Measurements from ENCODE around the gene ZNF383.

ZNF383 gene

DNA sequence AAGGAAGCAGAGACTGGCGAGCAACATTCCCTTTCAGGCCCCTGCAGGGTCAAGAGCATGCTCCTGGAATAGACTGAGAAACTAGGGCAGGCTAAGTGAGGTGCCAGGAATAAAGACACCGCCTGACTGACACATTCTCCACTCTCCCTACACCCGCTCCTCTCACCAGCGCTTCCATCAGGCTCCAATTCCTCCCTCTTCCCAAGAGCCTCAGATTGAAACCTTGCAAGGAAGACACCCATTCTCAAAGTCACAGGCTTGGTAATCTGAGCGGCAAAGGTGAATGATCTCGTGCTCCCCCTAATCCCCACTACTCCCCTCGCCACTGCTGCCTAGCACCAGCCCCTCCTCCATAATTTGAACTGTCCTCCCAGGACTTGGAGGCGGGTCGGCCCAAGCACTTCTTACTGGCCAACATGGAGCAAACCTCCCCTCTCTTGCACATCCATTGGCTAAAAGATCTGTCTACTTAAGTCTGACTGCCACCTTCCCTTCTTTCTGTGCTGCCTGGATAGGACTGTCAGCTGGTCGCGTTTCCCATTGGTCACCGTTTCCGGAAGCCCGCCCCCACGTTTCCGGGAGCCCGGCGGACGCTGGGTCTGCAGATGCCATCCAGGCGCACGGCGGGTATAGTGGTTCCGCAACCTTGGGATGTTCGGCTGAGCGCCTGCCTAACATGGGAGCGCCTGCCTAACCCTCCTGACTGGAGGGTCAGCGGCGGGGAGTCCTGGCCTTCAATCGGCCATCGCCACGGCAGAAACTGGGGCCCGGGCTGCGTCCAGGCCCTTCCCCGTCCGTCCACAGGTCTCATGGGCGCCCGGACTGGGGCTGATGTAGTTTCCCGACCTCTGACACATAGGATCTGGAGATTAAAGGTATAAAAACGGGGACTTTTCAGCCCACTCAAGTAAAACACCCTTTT lies 33.6 kb downstream of the ZNF383 start (continued):
- TF ChIP-seq ZNF670 (tag by site-specific recombination; IDR thresholded peaks at IDR 0.05; ENCODE audit: low read depth), result no peak
- TF ChIP-seq, protein P1, sequence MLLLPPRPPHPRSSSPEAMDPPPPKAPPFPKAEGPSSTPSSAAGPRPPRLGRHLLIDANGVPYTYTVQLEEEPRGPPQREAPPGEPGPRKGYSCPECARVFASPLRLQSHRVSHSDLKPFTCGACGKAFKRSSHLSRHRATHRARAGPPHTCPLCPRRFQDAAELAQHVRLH (tag by site-specific recombination; IDR thresholded peaks at IDR 0.05), result peak; percentile 82
- TF ChIP-seq PBX3 (CRISPR knock-in tag; IDR thresholded peaks at IDR 0.05), result peak; percentile 71
- 0 out of 2 replicates have a peak, but pooled peaks have one; percentile 10 for TF ChIP-seq ZNF768 (tag by site-specific recombination; IDR thresholded peaks at IDR 0.05)
- no peak for TF ChIP-seq ZNF202 (tag by site-specific recombination; IDR thresholded peaks at IDR 0.05; ENCODE audit: borderline replicate concordance)
- no peak for TF ChIP-seq ZIC2 (tag by site-specific recombination; IDR thresholded peaks at IDR 0.05)
- peak; percentile 60 for TF ChIP-seq KLF8 (tag by site-specific recombination; IDR thresholded peaks at IDR 0.05)
- TF ChIP-seq, protein P2, sequence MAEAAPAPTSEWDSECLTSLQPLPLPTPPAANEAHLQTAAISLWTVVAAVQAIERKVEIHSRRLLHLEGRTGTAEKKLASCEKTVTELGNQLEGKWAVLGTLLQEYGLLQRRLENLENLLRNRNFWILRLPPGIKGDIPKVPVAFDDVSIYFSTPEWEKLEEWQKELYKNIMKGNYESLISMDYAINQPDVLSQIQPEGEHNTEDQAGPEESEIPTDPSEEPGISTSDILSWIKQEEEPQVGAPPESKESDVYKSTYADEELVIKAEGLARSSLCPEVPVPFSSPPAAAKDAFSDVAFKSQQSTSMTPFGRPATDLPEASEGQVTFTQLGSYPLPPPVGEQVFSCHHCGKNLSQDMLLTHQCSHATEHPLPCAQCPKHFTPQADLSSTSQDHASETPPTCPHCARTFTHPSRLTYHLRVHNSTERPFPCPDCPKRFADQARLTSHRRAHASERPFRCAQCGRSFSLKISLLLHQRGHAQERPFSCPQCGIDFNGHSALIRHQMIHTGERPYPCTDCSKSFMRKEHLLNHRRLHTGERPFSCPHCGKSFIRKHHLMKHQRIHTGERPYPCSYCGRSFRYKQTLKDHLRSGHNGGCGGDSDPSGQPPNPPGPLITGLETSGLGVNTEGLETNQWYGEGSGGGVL (tag by site-specific recombination; IDR thresholded peaks at IDR 0.05), result peak; percentile 72
- peak; percentile 22; the same call in 1 of the 2 replicates for TF ChIP-seq ZNF548 (tag by site-specific recombination; IDR thresholded peaks at IDR 0.05)
- peak; percentile 61; the same call in 1 of the 2 replicates for TF ChIP-seq YY2 (tag by site-specific recombination; IDR thresholded peaks at IDR 0.05)
- no peak for TF ChIP-seq HOXD13 (CRISPR knock-in tag; IDR thresholded peaks at IDR 0.05; ENCODE audit: borderline replicate concordance)
- TF ChIP-seq ZBTB1 (tag by site-specific recombination; IDR thresholded peaks at IDR 0.05), result no peak
- peak; percentile 94 for TF ChIP-seq ZBTB10 (tag by site-specific recombination; IDR thresholded peaks at IDR 0.05)
- no peak for TF ChIP-seq ZNF626 (tag by site-specific recombination; IDR thresholded peaks at IDR 0.05)
- TF ChIP-seq ZNF221 (tag by site-specific recombination; IDR thresholded peaks at IDR 0.05; ENCODE audit: borderline replicate concordance), result peak; percentile 93; the same call in 1 of the 2 replicates
- TF ChIP-seq YY1 (tag by site-specific recombination; IDR thresholded peaks at IDR 0.05), result 0 out of 2 replicates have a peak, but pooled peaks have one; percentile 72
- TF ChIP-seq SETDB1 (IDR thresholded peaks at IDR 0.05; ENCODE audit: insufficient read length, low read length), result peak; percentile 81
- TF ChIP-seq OVOL3 (tag by site-specific recombination; IDR thresholded peaks at IDR 0.05), result no peak
- no peak for TF ChIP-seq ZNF292 (tag by site-specific recombination; IDR thresholded peaks at IDR 0.05; ENCODE audit: borderline replicate concordance, low read depth)
- TF ChIP-seq ZNF776 (tag by site-specific recombination; IDR thresholded peaks at IDR 0.05; ENCODE audit: borderline replicate concordance), result no peak
- no peak for TF ChIP-seq ZFHX2 (tag by site-specific recombination; conservative IDR thresholded peaks at IDR 0.05)
- peak; percentile 99 for TF ChIP-seq ZBTB48 (tag by site-specific recombination; IDR thresholded peaks at IDR 0.05)
- peak; percentile 32 for TF ChIP-seq ZNF843 (tag by site-specific recombination; IDR thresholded peaks at IDR 0.05)
- no peak for TF ChIP-seq ZNF560 (tag by site-specific recombination; IDR thresholded peaks at IDR 0.05; ENCODE audit: borderline replicate concordance)
- no peak for TF ChIP-seq ZNF274 (IDR thresholded peaks at IDR 0.05; ENCODE audit: low read length)
- peak; percentile 48; the same call in 1 of the 2 replicates for TF ChIP-seq ZNF274 (tag by site-specific recombination; IDR thresholded peaks at IDR 0.05; ENCODE audit: borderline replicate concordance)
- TF ChIP-seq ZFP3 (tag by site-specific recombination; IDR thresholded peaks at IDR 0.05; ENCODE audit: low read depth), result no peak
- peak; percentile 58 for TF ChIP-seq ZBTB21 (tag by site-specific recombination; IDR thresholded peaks at IDR 0.05)
- no peak; the same call in none of the 2 replicates for TF ChIP-seq KLF1 (tag by site-specific recombination; IDR thresholded peaks at IDR 0.05)
- TF ChIP-seq ZNF175 (tag by site-specific recombination; IDR thresholded peaks at IDR 0.05), result no peak
- peak; percentile 99 for TF ChIP-seq SP3 (tag by site-specific recombination; IDR thresholded peaks at IDR 0.05)
- TF ChIP-seq ZFP37 (tag by site-specific recombination; IDR thresholded peaks at IDR 0.05), result no peak; the same call in 1 of the 2 replicates
- peak; percentile 69; the same call in 1 of the 2 replicates for TF ChIP-seq ZBTB8A (tag by site-specific recombination; IDR thresholded peaks at IDR 0.05)
- no peak for TF ChIP-seq ZNF211 (tag by site-specific recombination; IDR thresholded peaks at IDR 0.05; ENCODE audit: low read depth)
